RWPE2 (cell line): ENCODE results near the gene TRAF3IP3.

Experiments used
- ATAC-seq: fragments of 200-7000 bp; cut with Tn5 transposase; 3 replicates; pipeline ENCODE4 v1.9.1; 2021; ENCODE audit warnings: low read depth
- DNase-seq: peaks from one replicate; pipeline ENCODE4 v3.0.0-alpha.2; 2020; ENCODE audit warnings: low spot score
- H3K27ac ChIP-seq: fragments of 450-650 bp; 2 replicates; pipeline ENCODE4 v1.5.1; 2017; ENCODE audit warnings: mild to moderate bottlenecking; ENCODE audit not compliant: poor library complexity, severe bottlenecking
- H3K27me3 ChIP-seq: fragments of 250-450 bp; sonication (Bioruptor Pico); 2 replicates; pipeline ENCODE4 v1.5.1; 2021; ENCODE audit warnings: mild to moderate bottlenecking, moderate library complexity; ENCODE audit not compliant: insufficient read depth, poor library complexity, severe bottlenecking
- H3K36me3 ChIP-seq: fragments of 250-450 bp; sonication (Bioruptor Pico); 2 replicates; pipeline ENCODE4 v1.5.1; 2020; ENCODE audit warnings: low read depth, mild to moderate bottlenecking, moderate library complexity
- H3K4me1 ChIP-seq: fragments of 250-450 bp; sonication (Bioruptor Pico); 2 replicates; pipeline ENCODE4 v1.5.1; 2021; ENCODE audit warnings: mild to moderate bottlenecking, moderate library complexity; ENCODE audit not compliant: insufficient read depth, poor library complexity, severe bottlenecking
- H3K4me3 ChIP-seq: fragments of 250-450 bp; sonication (Bioruptor Pico); 2 replicates; pipeline ENCODE4 v1.5.1; 2021; ENCODE audit warnings: mild to moderate bottlenecking, moderate library complexity; ENCODE audit not compliant: severe bottlenecking
- H3K9me3 ChIP-seq: fragments of 250-450 bp; sonication (Bioruptor Pico); 2 replicates; pipeline ENCODE4 v1.5.1; 2021; ENCODE audit warnings: mild to moderate bottlenecking, moderate library complexity; ENCODE audit not compliant: severe bottlenecking
- CTCF ChIP-seq: fragments of 450-650 bp; IDR thresholded peaks from one replicate; pipeline ENCODE4 v1.5.1; 2017; ENCODE audit warnings: mild to moderate bottlenecking, moderate library complexity; ENCODE audit not compliant: poor library complexity, severe bottlenecking

The TRAF3IP3 gene

GRCh38 chr1:209720326-209720725 lies 35.5 kb upstream of the TRAF3IP3 start:
- H3K36me3 ChIP-seq: no peaks in the 10 kb centered on the region
- H3K4me3 ChIP-seq: no peak overlapping the region
- DNase-seq (no peak), ATAC-seq (no peak)
- H3K27ac ChIP-seq: no peak overlapping the region
- no peaks in the 10 kb centered on the region for H3K9me3 ChIP-seq
- no peaks in the 10 kb centered on the region for H3K4me1 ChIP-seq
- H3K27me3 ChIP-seq: no peaks in the 10 kb centered on the region
- TF ChIP-seq CTCF: no peak

GRCh38 chr1:209720826-209721225 lies 35.0 kb upstream of the TRAF3IP3 start:
- Histone ChIP-seq H3K36me3 (no peaks in the 10 kb centered on the region), H3K9me3 (no peaks in the 10 kb centered on the region), H3K27me3 (no peaks in the 10 kb centered on the region), H3K4me1 (no peaks in the 10 kb centered on the region), H3K4me3 (no peak overlapping the region), H3K27ac (no peak overlapping the region)
- ATAC-seq (no peak), DNase-seq (no peak)
- TF ChIP-seq CTCF: no peak

GRCh38 chr1:209721323-209721722 lies 34.5 kb upstream of the TRAF3IP3 start:
- Histone ChIP-seq H3K4me3 (no peak overlapping the region), H3K9me3 (no peaks in the 10 kb centered on the region), H3K27me3 (no peaks in the 10 kb centered on the region), H3K27ac (no peak overlapping the region), H3K4me1 (no peaks in the 10 kb centered on the region), H3K36me3 (no peaks in the 10 kb centered on the region)
- no peak for DNase-seq
- no peak for TF ChIP-seq CTCF
- ATAC-seq: no peak

- Histone ChIP-seq H3K4me3 (no peak overlapping the region), H3K36me3 (no peaks in the 10 kb centered on the region), H3K9me3 (no peaks in the 10 kb centered on the region), H3K27me3 (no peaks in the 10 kb centered on the region), H3K4me1 (no peaks in the 10 kb centered on the region), H3K27ac (no peak overlapping the region)
- no peak for DNase-seq
- no peak for ATAC-seq
- TF ChIP-seq CTCF: no peak
Measured at GRCh38 chr1:209723265-209723664, 32.6 kb upstream of the TRAF3IP3 start.

- Histone ChIP-seq H3K27ac (no peak overlapping the region), H3K4me3 (no peak overlapping the region), H3K4me1 (no peaks in the 10 kb centered on the region), H3K9me3 (no peaks in the 10 kb centered on the region), H3K27me3 (no peaks in the 10 kb centered on the region), H3K36me3 (no peaks in the 10 kb centered on the region)
- ATAC-seq (no peak), DNase-seq (no peak)
- TF ChIP-seq CTCF: no peak
Measured at GRCh38 chr1:209723756-209724693, 31.8 kb upstream of the TRAF3IP3 start.
